GM12878 (cell line): ENCODE data around the gene CPNE5. TPM values are rescaled to one million over a fixed set of nuclear protein-coding genes. Genes with fewer than 3 reads are reported as not detected.

Source experiments
- ATAC-seq: fragments of 200-7000 bp; cut with Tn5 transposase; 3 replicates; pipeline ENCODE4 v1.9.1; 2020; ENCODE audit warnings: mild to moderate bottlenecking, moderate library complexity
- BruUV-seq: library from RNA; stranded (reverse); fragments of 400-500 nt; replicated peaks from 2 replicates; lab custom pipeline; 2021; lab: Mats Ljungman, UMichigan
- CTCF ChIA-PET: fragments of 300-600 bp; sonication (Branson Sonifier 250); formaldehyde crosslinking; extraction: SDS; loops from one replicate; lab custom pipeline; 2021; ENCODE audit warnings: inconsistent platforms; lab: Yijun Ruan, JAX
- POLR2A ChIA-PET: fragments of 350-600 bp; formaldehyde crosslinking; extraction: SDS; loops from one replicate; lab custom pipeline; 2021; ENCODE audit warnings: inconsistent platforms; lab: Charles Lee
- RAD21 ChIA-PET: fragments of 300-600 bp; sonication (Branson Sonifier 250); formaldehyde crosslinking; loops from one replicate; lab custom pipeline; 2023; ENCODE audit warnings: antibody characterized with exemption; ENCODE audit not compliant: unreplicated experiment; lab: Charles Lee
- SMC1A ChIA-PET: fragments of 300-600 bp; sonication (Branson Sonifier 250); formaldehyde crosslinking; loops from one replicate; lab custom pipeline; 2023; ENCODE audit not compliant: unreplicated experiment, uncharacterized antibody; lab: Charles Lee
- DNase-seq: peaks from one replicate; pipeline ENCODE4 v3.0.0-alpha.2; 2011; ENCODE audit warnings: low read depth, low spot score
- FAIRE-seq: peaks from 3 replicates; lab custom pipeline; 2011; peaks lifted over from hg19 to GRCh38; lab: Jason Lieb, UNC
- H2AFZ ChIP-seq: 2 replicates; pipeline ENCODE4 v1.6.0; 2011; ENCODE audit warnings: low read depth, low read length, control low read depth; ENCODE audit not compliant: control insufficient read depth
- H3K27ac ChIP-seq: 2 replicates; pipeline ENCODE4 v1.5.1; 2011; ENCODE audit warnings: control low read depth; ENCODE audit not compliant: control insufficient read depth, insufficient read depth
- H3K27me3 ChIP-seq, 2 experiments: replicated peaks in 1 of 2; 2 replicates each; pipeline versions ENCODE4 v1.6.0 to v1.6.1; 2011; ENCODE audit warnings: low read length in 1 of 2; ENCODE audit not compliant: control insufficient read depth in 2 of 2, insufficient read depth in 2 of 2
- H3K36me3 ChIP-seq, 2 experiments: 2 replicates each; pipeline ENCODE4 v1.5.1; 2011; ENCODE audit warnings: low read length in 1 of 2; ENCODE audit not compliant: control insufficient read depth in 2 of 2, insufficient read depth in 2 of 2
- H3K4me1 ChIP-seq: 2 replicates; pipeline ENCODE4 v1.6.1; 2011; ENCODE audit warnings: mild to moderate bottlenecking, low read length, moderate library complexity, mixed read lengths; ENCODE audit not compliant: control insufficient read depth, insufficient read depth
- H3K4me2 ChIP-seq: 2 replicates; pipeline ENCODE4 v1.6.0; 2011; ENCODE audit warnings: control low read depth; ENCODE audit not compliant: control insufficient read depth, insufficient read depth
- H3K4me3 ChIP-seq: fragments of 200-600 bp; sonication (generic); 2 replicates; pipeline ENCODE4 v1.5.1; 2016
- H3K79me2 ChIP-seq: 2 replicates; pipeline ENCODE4 v1.6.0; 2011; ENCODE audit warnings: low read length; ENCODE audit not compliant: control insufficient read depth, insufficient read depth
- H3K9ac ChIP-seq: 2 replicates; pipeline ENCODE4 v1.8.0; 2011; ENCODE audit warnings: low read length, control low read depth, mixed read lengths; ENCODE audit not compliant: control insufficient read depth, insufficient read depth
- H3K9me3 ChIP-seq: replicated peaks from 3 replicates; pipeline ENCODE4 v1.5.1; 2011; ENCODE audit warnings: mild to moderate bottlenecking, low read length; ENCODE audit not compliant: control insufficient read depth, insufficient read depth
- H4K20me1 ChIP-seq: 2 replicates; pipeline ENCODE4 v1.6.0; 2011; ENCODE audit not compliant: control insufficient read depth, insufficient read depth
- ETV6 ChIP-seq, 2 experiments: fragments of 450-650 bp in 1 of 2; IDR thresholded peaks in 1 of 2; conservative IDR thresholded peaks in 1 of 2; 2 replicates each; pipeline ENCODE4 v1.6.1; 2014; ENCODE audit warnings: antibody characterized with exemption in 1 of 2, borderline replicate concordance in 1 of 2, low read depth in 1 of 2, mild to moderate bottlenecking in 1 of 2, moderate library complexity in 1 of 2
- HDAC6 ChIP-seq: fragments of 200-600 bp; sonication (generic); IDR thresholded peaks from one replicate; pipeline ENCODE4 v1.8.0; 2017; ENCODE audit warnings: antibody characterized with exemption; ENCODE audit not compliant: unreplicated experiment
- IRF4 ChIP-seq: IDR thresholded peaks from 2 replicates; pipeline ENCODE4 v1.6.1; 2011; ENCODE audit warnings: low read depth, low read length
- RAD21 ChIP-seq: IDR thresholded peaks from 2 replicates; pipeline ENCODE4 v1.6.1; 2011; ENCODE audit warnings: mild to moderate bottlenecking, low read depth, low read length, moderate library complexity; ENCODE audit not compliant: insufficient read depth
- SREBF1 ChIP-seq: IDR thresholded peaks from 2 replicates; pipeline ENCODE4 v1.6.1; 2012; ENCODE audit warnings: mild to moderate bottlenecking, low read length
- WGBS: methylation state at CpG from one replicate; pipeline ENCODE4 v1.1.6; 2016; ENCODE audit warnings: low lambda C conversion rate; ENCODE audit not compliant: insufficient replicate concordance, insufficient coverage; ENCODE audit errors: missing lambda C conversion rate; 5-methylcytosine and 5-hydroxymethylcytosine counted together
- in situ Hi-C: fragments of 300-500 bp; cut with MboI; formaldehyde crosslinking; loops from 9 replicates; pipeline ENCODE4 v1.14.3; 2018; ENCODE audit warnings: mixed read lengths
- intact Hi-C: fragments of 100-400 bp; cut with micrococcal nuclease; formaldehyde crosslinking; loops from one replicate; pipeline ENCODE4 v1.14.2; 2022; ENCODE audit not compliant: unreplicated experiment
- polyA plus RNA-seq, 11 experiments: library from polyadenylated mRNA; depleted of rRNA in 4 of 11; unstranded in 6 of 11; stranded (reverse) in 5 of 11; fragments of >200 nt; fragmentation: Nextera tagmentation in 4 of 11; fragmentation: Illumina TruSeq in 1 of 11; extraction: Ambion mirVana in 4 of 11; extraction: Trizol in 1 of 11; gene quantifications; 1 replicate in 1 of 11; 2 replicates in 10 of 11; pipeline versions ENCODE4 v1.2.1 to v1.2.3, GENCODE V29; 2011 to 2016; ENCODE audit warnings: inconsistent platforms in 2 of 11, missing spikeins in 2 of 11, low read depth in 1 of 11
- total RNA-seq, 4 experiments: library from RNA; depleted of rRNA in 3 of 4; stranded (reverse); fragments of >200 nt in 3 of 4; fragmentation: Illumina TruSeq in 1 of 4; extraction: Trizol in 1 of 4; gene quantifications; 2 replicates each; pipeline versions ENCODE4 v1.2.1 to v1.2.3, GENCODE V29; 2013 to 2021

The CPNE5 gene
- total and polyA plus RNA-seq, 10 of the 15 experiments (the other 5 are each of a cell fraction or from before 2014, with no cell fraction given) = 2.4 to 39.1 (median 18.2) TPM

DNA sequence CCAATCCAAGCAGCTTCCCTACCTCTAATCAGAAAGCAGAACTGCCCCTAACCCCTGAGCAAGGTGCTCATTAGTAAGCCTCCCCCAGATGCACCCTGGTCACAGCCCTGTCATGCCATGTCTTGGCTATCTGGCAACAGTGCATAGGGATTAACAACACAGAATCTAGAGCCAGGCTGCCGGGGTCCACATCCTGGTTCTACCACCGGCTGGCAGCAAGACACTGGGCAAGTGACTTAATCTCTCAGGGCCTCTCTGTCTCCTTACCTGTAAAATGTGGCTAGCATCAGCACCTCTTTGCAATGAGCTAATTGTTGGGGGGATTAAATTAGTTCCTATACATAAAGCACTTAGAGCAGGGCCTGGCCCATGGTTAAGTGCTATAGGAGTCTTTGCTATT, 68.1 kb downstream of the CPNE5 start:
- FAIRE-seq (no peak), ATAC-seq (no peak), DNase-seq (no peak)
- no TSS peak for BruUV-seq
- H3K4me3 ChIP-seq = no peak overlapping the region
- ChIA-PET CTCF (interaction anchor here (0.6 to 15.9 kb wide), 3 partner anchors 13 to 400 kb away, joined by 3 to 330 read pairs (median 147); no protein-coding TSS in a partner anchor), SMC1A (interaction anchor here (1.2 to 9.7 kb wide), 3 partner anchors 12 to 114 kb away, joined by 3 to 120 read pairs (median 106); no protein-coding TSS in a partner anchor), RAD21 (interaction anchor here (0.6 to 7.2 kb wide), 5 partner anchors 9 to 247 kb away, joined by 3 to 102 read pairs (median 4); no protein-coding TSS in a partner anchor), POLR2A (no interaction called here)
- H3K27me3 ChIP-seq = peaks cover 0 to 3% of the 10 kb centered on the region in 2 experiments; a peak in 1 of 4 replicates
- H3K36me3 ChIP-seq = no peaks in the 10 kb centered on the region
- H3K4me1 ChIP-seq = peaks cover 6% of the 10 kb centered on the region
- H2AFZ ChIP-seq = no peak overlapping the region
- H3K9ac ChIP-seq = no peak overlapping the region
- in situ Hi-C loops = no loop called here
- WGBS = 93% methylated on average over 2 of the region's 2 CpGs
- H3K27ac ChIP-seq = no peak overlapping the region
- TF ChIP-seq HDAC6 (no peak), ETV6 (conservative IDR thresholded peaks at IDR 0.05 in 1 of 2, IDR thresholded peaks at IDR 0.05 in 1 of 2; ENCODE audit: borderline replicate concordance in 1 of 2, low read depth in 1 of 2) (no peak), IRF4 (no peak), SREBF1 (no peak), RAD21 (no peak)
- intact Hi-C loops = no loop called here
- H3K4me2 ChIP-seq = no peak overlapping the region
- H3K79me2 ChIP-seq = no peaks in the 10 kb centered on the region
- H4K20me1 ChIP-seq = no peaks in the 10 kb centered on the region
- no peaks in the 10 kb centered on the region for H3K9me3 ChIP-seq
